GM08714 (cell line): ENCODE results near the gene PAPPA2.

Experiments
- H3K4me3 ChIP-seq: fragments of 200-500 bp; sonication (Bioruptor generic); 2 replicates; pipeline ENCODE4 v1.5.1; 2014; ENCODE audit warnings: mild to moderate bottlenecking, low read length, inconsistent platforms
- ZNF274 ChIP-seq: IDR thresholded peaks from 2 replicates; pipeline ENCODE4 v1.6.1; 2012; ENCODE audit warnings: mild to moderate bottlenecking, low read depth, low read length

PAPPA2 gene

DNA sequence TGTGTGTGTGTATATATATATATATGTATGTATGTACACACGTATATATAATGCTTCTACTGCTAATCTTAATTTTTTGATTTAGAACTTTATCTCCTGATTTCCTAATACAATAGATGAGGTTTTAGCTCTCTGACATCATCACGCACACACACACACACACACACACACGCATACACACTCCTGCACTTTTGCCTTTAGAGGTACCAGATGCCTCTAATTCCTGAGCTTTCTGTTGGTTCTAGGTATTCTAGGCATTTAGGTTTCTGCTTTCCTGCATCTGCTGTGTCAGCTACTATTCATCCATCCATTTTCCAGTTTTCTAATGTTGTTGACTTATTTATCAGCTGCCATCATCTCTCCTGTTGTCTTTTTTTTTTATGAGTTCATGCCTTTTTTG lies 353.3 kb downstream of the PAPPA2 start:
- no peak overlapping the region for H3K4me3 ChIP-seq
- TF ChIP-seq ZNF274, result no peak

DNA sequence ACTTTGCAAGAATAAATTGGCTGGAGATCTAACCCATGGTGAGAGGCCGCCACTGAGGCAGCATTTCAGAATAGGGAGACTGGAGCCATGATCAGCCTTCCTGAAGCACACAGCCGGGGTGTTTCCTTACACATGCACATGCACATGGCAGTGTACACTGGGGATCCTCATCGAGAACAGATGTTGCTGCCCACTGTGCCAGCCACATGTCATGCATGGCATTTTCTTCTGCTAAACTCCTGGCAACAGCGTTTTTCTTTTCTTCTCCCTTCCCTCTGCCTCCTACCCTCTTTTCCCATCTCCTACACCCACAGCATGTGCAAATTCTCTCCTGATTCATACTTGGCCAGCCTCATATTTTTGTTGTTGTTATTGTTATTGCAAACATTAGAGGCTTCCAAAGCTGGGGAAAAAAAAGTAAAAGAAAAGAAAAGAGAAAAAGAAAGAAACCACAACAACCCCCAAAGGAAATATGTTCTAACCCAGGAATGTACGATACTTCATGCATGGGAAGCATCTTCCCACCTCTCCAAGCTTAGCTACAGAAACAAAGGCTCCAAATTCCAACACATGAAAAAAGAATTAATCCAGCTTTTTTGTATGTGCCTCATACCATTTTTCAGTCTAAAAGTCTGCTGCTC lies 357.5 kb downstream of the PAPPA2 start:
- H3K4me3 ChIP-seq, result no peak overlapping the region
- TF ChIP-seq ZNF274, result no peak

DNA sequence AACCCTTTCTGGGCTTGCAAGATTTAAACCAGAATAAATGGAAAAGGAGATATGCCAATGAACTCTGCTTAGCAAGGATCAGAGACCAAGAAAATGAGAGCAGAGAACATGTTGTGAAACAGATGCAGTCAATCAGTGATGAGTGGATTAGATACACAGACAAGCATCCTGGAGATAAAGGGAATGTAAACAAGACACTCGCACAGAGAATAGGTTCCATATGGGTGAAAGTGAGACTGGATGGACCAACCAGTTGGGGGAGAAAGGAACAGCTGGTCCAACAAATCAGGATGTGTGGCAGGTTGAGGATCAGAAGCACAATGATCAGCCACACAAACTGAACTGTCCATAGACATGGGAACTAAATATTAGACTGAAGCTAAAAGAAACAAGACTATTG lies 363.3 kb downstream of the PAPPA2 start:
- no peak for TF ChIP-seq ZNF274
- H3K4me3 ChIP-seq, result no peak overlapping the region

DNA sequence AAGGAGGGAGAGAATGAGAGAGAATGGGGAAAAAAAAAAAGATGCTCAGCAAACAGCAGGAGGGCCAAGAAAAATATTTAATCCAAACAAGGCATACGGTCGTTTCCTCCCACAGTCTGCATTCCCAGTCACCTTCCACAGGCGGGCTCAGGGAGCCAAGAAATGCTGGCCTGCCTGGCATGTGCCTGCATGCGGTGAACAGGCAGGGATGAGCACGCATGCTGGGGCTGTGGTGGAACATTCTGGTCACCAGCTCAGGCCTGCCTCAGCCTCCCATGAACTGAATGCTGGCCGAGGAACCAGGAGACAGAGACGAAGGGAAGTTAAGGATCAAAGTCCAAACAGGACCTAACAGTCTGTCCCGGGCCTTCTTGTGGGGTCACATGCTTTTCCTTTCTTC lies 366.3 kb downstream of the PAPPA2 start:
- H3K4me3 ChIP-seq, result no peak overlapping the region
- TF ChIP-seq ZNF274, result no peak

DNA sequence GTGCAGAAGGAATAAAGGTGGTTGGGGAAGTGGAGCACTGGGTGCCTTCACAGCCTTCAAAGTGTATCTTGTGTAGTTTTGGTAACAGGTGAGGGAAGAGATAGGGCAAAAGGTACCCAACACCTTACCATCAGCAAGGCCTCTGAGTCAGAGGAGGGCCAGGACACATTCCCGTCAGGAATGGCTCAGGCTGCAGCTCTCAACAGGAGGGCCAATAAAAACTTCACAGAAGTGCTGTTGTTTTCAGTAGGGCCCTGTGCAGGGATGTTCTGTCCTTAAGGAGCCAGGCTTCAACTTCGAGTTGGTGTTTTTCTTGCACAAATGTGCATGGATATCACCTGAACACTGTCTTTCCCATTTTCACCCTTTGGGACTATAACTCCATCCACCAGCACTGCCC lies 368.2 kb downstream of the PAPPA2 start:
- H3K4me3 ChIP-seq, result no peak overlapping the region
- TF ChIP-seq ZNF274, result no peak

DNA sequence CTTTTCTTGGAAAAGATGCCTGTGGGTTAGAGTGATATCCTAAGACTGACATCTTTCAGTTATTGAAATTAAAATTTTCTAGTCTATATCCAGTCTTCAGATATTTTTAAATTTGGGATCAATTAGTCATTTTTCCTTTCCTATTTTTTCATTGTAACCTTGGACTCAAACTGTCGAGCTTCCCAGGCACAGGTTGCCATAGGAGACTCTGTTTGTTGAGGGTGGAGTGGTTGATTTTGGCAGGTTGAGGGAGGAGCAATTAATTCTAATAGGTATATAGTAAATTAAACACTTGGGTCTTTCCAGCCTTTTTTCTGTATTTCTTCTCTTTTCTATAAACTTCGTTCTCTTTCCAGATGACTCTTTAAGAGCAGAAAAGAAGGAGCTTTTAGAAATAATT lies 374.7 kb downstream of the PAPPA2 start:
- H3K4me3 ChIP-seq, result no peak overlapping the region
- TF ChIP-seq ZNF274, result no peak

DNA sequence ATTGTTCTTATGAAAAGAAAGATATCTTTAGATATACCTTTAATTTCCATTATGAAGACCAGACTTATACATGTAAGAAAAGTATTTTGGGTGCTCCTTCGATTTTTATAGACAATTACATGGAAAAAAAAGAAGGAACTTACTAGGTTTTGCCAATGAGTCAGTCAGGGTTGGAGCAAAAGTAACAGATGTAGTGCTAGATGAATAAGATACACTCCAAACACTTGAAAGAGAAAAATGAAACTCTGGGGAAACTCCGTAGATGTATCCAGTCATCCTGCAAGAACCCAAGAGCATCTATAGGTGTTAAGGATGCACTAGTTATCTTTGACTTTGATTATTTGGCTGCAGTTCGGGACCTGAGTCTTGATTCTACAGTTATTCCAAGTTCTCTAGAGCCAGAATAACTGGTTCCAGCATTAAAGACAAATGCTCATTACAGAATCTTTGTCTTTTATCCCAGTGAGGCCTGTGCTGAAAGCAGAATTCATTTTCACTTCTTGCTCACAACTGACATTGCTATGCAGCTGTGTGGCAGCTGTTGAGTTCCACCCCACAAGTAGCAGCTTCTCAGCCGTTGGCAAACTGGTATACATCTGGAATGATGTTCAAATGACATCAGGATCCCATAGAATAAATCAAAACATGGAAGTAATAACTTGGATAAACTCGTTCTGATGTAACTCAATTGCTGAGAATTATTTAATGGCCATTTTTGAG lies 375.5 kb downstream of the PAPPA2 start:
- no peak overlapping the region for H3K4me3 ChIP-seq

DNA sequence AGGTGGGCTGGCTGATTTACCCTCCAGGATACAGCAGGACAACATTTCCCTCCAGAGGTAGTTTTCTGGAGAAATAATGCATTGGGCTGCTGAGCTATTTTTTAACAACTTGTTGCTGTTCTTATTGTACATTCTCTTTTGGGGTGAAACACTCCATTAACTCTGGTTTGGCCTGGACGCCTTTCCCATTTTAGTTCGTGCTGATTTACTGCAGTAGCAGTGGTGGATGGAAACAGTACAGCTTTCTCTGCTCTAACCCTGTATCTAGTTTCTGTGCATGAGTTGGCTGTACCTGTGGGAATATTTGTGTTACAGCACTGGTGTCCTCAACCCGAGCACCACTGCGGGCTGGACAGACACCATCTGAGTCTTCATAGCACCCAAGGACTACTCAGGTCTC lies 376.2 kb downstream of the PAPPA2 start:
- TF ChIP-seq ZNF274, result no peak
- H3K4me3 ChIP-seq, result no peak overlapping the region

More for the DNA sequence above, 375.5 kb downstream of the PAPPA2 start:
- no peak for TF ChIP-seq ZNF274

DNA sequence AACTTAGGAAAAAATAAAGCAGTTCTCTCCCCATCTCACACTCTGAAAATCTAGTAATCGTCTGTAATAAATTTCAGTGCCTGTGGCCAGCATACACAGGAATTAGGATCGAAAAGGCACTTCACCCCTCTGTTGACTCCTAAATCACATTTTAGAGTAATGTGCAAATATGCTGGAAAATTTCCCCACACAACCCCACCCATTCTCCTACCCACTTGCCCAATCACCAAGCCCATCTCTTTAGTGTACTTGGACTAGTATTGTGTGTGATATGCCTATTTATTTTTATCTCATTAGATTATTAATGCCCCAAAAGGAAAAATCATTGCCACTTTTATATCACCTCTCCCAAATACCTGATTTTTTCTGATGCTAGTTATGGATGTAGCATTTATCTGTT lies 378.3 kb downstream of the PAPPA2 start:
- H3K4me3 ChIP-seq, result no peak overlapping the region
- no peak for TF ChIP-seq ZNF274

DNA sequence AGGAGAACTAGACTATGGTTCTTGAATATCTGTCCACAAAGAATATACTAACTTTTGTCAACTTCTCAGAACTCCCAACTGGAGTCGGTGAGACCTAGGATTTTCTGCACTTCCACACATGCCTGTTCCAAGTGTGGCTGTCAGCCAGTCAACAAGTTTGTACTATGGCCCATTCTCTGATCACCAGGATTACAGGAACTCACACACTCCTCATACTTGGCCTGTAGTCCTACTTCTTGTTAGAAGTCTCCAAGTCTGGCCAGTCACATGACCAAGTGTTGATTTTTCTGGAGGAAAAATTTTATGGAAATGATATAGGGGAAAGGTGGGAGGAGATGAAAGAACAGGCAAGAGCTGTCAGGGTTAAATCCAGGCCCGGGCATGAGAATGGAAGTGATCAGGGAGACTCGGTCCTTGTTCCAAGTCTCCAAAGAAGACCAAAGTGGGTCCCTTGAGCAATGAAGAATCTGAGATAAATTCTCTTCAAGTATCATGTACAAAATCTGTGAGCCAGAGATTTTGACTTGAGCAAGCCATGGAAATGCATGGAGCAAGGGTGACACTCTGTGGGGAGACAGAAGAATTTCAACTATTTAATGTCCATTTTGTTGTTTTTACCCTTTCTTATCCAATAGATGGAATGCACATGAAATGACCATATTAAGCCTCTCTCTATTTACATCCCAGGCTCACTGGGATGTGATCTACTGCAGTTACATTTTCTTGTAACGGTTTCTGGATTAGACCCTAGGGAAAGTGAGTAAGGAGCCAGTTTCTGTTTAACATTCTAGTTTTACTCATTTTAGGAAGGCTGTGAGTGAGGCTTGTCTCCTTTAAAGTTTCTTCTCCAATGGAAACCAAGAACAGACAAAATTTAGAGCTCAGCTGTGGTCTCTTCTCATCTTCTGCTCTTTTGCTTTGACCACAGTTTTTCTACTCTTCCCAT lies 380.6 kb downstream of the PAPPA2 start:
- no peak overlapping the region for H3K4me3 ChIP-seq
- TF ChIP-seq ZNF274, result no peak

DNA sequence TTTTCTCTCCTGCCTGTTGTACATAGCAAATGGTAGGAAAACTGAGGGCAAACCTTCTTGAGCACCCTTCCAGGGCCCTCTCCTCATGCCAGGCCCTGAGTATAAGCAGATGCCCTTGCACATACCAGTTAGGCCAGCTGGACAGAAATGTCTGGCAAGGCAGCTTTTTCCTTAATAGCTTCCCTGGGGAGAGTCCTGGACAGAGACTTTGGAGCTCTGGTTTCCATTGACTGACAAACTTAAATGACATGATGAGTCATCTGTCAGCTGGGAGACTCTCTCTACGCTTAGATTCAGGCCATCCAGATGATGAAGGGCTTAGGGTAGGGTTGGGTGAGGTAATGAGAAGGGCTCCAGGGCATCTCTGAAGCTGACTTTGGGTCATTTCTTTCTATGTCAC lies 384.1 kb downstream of the PAPPA2 start:
- H3K4me3 ChIP-seq, result no peak overlapping the region
- TF ChIP-seq ZNF274, result no peak

DNA sequence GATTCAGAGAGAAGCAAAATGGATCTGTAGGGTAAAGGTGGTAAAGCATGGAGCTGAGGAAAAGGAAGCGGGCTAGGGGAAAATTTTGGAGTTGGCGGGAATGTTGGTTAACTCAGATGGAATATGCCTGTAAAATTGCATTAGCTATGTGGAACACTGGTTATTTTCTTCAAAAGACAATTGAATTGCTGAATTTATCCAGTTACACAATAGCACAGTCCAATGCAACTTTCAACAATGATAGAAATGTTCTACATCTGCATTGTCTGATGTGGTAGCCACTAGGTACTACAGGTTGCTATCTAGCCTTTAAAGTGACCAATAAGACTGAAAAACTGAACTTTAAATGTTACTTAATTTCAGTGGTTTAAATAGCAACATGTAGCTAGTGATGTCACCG lies 386.3 kb downstream of the PAPPA2 start:
- TF ChIP-seq ZNF274, result no peak

DNA sequence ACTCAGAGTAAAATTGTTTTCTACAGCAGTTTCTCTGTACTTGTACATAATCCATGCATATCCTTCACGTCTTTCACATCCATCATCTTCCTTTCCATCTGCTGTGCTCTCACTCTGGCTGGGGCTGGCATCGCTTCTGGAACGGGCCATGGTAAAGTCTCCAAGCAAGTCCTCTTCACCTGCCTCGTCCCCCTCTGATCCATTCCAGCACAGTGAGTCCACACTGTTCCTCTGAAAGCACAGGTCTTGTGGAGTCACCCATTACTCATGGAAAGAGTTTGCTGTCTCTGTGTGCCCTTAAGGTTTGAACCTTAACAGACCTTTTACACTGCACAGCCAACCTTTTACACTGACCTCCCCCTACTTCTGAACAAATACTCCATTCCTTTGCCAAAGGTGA lies 387.9 kb downstream of the PAPPA2 start:
- TF ChIP-seq ZNF274, result no peak
- no peak overlapping the region for H3K4me3 ChIP-seq

More for the DNA sequence above, 386.3 kb downstream of the PAPPA2 start:
- H3K4me3 ChIP-seq, result no peak overlapping the region

DNA sequence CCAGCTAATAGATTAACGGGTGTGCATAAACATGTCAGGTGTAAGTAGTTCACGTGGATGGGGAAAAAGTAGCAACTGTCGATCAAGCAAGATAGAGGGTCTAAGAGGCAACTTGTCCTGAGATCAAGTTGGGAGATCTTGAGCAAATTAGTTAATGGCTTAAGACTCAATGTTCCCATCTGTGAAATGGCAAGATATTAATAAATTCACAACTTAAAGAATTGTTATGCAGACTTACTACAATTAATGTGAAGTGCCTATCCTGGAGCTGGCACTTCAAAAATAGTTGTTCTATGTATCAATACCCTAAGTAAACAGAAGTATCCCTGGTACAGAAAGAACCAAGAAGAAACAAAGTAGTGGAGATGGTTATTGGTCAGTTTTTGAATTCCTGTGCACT lies 389.1 kb downstream of the PAPPA2 start:
- H3K4me3 ChIP-seq, result no peak overlapping the region
- TF ChIP-seq ZNF274, result no peak
